Neural progenitor cell (in vitro differentiated cells): ENCODE measurements around the gene GPN1.

Experiments used
- EZH2 ChIP-seq: fragments of 200-600 bp; sonication (generic); IDR thresholded peaks from 2 replicates; pipeline ENCODE4 v1.6.1; 2017; ENCODE audit warnings: antibody characterized with exemption, mild to moderate bottlenecking, moderate library complexity
- EZH2phosphoT487 ChIP-seq: fragments of 200-600 bp; sonication (generic); IDR thresholded peaks from 2 replicates; pipeline ENCODE4 v1.6.1; 2017; ENCODE audit warnings: antibody characterized with exemption
- TF ChIP-seq, protein P1 (sequence below): fragments of 200-600 bp; sonication (generic); IDR thresholded peaks from 2 replicates; pipeline ENCODE4 v1.5.1; 2017; ENCODE audit warnings: antibody characterized with exemption, mild to moderate bottlenecking

DNA sequence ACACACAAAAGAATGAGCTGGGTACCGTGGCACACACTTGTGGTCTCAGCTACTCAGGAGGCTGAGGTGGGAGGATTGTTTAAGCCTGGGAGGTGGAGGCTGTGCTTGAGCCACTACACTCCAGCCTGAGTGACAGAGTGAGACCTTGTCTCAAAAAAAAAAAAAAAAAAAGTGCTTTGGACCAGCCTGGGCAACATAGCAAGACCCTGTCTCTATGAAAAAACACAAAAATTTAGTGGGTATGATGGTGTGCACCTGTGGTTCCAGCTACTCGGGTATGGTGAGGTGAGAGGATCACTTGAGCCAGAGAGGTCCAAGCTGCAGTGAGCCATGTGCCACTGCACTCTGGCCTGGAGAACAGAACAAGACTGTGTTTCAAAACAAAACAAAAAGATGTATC lies 35.6 kb upstream of the GPN1 start:
- TF ChIP-seq, protein P1, sequence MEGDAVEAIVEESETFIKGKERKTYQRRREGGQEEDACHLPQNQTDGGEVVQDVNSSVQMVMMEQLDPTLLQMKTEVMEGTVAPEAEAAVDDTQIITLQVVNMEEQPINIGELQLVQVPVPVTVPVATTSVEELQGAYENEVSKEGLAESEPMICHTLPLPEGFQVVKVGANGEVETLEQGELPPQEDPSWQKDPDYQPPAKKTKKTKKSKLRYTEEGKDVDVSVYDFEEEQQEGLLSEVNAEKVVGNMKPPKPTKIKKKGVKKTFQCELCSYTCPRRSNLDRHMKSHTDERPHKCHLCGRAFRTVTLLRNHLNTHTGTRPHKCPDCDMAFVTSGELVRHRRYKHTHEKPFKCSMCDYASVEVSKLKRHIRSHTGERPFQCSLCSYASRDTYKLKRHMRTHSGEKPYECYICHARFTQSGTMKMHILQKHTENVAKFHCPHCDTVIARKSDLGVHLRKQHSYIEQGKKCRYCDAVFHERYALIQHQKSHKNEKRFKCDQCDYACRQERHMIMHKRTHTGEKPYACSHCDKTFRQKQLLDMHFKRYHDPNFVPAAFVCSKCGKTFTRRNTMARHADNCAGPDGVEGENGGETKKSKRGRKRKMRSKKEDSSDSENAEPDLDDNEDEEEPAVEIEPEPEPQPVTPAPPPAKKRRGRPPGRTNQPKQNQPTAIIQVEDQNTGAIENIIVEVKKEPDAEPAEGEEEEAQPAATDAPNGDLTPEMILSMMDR = no peak
- TF ChIP-seq EZH2phosphoT487 (no peak), EZH2 (no peak)
